NCI-H345 (cell line): ENCODE data around the gene DCUN1D4.

Experiments used
- DNase-seq: peaks from one replicate; lab custom pipeline; 2025; lab: John Stamatoyannopoulos, UW

Gene DCUN1D4

DNA sequence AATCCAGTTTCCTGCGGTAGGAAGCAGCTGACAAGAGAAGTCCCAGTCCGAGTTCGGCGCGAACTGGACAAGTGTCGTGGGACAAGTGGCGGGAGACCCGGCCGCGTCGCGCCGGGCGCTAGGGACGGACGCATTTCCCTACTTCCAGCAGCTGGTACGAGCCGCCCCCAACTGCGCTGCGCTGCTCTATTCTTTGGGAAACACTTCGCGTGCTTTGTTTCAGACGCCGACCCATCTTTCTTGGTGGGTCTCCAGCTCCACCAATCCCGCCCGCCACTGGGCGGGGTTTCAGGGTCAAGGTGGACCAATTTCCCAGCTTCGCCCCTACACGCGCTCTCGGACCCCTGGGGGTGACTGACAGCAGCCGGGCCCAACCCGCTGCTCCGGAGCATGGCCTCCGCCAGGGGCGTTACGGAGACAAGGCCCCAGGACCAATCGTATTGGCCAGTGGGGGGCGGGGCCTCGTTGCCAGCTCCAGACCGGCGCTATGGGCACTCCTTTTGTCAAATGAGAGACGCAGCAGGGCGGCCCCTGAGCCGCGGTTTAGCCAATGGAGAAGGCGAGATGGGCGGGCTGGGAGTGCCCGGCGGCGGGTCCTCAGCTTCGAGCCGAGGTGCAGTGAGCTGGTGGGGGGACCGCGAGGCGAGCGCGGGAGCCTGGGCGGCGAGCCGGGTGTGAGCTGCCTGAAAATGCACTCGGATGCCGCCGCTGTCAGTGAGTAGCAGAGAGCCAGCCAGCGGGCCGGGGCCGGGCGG, at the start of gene DCUN1D4:
DCUN1D4 (plus strand) TSS at position 600 of the 755 bp plus-strand sequence; CDS start at position 690, 90 bp downstream.
- DNase-seq, result peak; percentile 98

DNA sequence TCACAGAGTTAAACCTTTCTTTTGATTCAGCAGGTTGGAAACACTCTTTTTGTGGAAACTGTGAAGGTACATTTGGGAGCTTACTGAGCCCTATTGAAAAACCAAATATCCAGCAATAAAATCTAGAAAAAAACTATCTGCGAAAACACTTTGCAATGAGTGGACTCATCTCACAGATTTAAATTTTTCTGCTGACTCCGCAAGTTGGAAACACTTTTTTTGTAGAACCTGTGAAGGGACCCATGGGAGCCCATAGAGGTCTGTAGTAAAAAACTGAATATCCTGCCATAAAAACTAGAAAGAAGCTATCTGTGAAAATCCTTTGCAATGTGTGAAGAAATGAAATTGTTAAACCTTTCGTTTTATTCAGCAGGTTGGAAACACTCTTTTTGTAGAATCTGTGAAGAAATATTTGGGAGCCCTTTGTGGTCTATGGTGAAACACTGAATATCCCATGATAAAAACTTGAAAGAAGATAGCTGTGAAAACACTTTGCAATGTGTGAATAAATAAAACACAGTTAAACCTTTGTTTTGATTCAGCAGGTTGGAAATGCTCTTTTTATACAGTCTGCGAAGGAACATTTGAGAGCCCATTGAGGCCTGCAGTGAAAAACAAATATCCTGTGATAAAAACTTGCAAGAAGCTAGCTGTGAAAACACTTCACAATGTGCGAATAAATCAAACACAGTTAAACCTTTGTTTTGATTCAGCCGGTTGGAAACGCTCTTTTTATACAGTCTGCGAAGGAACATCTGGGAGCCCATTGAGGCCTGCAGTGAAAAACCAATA, 22.3 kb upstream of the DCUN1D4 start:
- DNase-seq, result peak; percentile 53

DNA sequence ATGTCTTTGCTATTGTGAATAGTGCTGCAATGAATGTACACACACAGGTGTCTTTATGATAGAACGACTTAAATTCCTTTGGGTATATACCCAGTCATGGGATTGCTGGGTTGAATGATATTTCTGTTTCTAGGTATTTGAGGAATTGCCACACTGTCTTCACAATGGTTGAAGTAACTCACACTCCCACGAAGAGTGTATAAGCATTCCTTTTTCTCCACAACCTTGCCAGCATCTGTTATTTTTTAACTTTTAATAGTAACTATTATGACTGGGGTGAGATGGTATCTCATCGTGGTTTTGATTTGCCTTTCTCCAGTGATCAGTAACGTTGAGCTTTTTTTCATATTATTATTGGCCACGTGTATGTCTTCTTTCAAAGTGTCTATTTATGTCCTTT, 17.6 kb upstream of the DCUN1D4 start:
- no peak for DNase-seq

DNA sequence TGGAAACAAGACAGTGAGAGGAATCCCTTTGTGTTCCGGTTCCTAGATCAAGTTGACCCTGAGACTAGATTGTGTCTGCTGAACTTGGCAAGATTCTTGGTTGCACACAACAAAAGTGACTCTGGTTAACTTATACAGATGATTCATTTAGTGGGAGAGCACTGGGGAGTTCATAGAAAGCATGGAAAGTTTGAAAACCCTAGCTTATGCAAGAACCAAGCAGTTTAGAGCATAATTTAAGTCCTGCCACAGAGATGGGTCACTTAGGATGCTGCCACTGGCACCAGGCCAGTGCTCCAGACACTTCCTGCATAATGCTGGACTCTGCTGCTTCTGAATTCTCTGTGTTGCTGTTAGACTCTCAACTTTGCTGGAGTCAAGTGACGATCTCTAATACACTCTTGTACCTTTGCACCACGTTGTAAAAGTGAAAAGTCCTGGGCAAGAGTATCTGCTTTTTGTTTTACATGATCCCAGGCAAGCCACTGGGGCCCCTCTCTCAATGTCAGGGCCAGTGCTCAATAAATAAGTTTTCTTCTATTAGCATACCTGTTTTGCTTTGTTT, 12.7 kb upstream of the DCUN1D4 start:
- DNase-seq, result no peak

DNA sequence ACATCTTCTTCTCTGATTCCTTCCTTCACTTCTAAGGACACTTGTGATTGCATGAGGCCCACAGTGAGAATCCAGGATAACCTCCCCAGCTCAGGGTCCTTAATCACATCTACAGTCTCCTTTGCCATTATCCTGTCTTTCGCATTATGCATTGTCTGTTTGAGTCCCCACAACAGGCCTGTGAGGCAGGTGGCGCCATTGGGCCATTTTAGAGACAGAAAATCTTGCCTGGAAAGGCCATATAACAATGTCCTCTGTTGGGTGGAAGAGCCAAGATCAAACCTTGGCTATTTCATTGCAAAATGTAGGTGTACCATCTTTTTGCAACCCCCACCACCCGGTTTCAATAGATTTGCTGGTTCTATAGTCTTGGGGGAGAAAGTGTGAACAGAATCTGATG, 11.8 kb upstream of the DCUN1D4 start:
- peak; percentile 28 for DNase-seq

DNA sequence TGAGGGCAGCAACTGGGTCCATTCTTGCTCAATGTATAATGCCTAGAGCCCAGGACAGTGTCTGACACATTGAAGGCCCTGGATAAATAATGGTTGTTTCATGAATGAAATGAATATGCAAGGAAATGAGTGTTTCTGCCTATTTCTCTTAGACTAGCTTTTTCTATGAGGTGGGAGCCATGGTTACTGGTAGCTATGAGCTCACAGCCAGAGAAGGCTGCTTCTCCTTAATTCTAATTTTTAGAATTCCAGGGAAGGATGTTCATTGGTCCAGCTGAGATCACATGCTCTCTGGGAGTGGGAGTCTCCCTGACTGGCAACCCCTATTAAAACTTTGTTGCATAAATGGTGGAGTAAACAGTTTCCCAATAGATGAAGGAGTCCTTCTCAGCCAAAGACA, 9.7 kb upstream of the DCUN1D4 start:
- DNase-seq, result no peak

DNA sequence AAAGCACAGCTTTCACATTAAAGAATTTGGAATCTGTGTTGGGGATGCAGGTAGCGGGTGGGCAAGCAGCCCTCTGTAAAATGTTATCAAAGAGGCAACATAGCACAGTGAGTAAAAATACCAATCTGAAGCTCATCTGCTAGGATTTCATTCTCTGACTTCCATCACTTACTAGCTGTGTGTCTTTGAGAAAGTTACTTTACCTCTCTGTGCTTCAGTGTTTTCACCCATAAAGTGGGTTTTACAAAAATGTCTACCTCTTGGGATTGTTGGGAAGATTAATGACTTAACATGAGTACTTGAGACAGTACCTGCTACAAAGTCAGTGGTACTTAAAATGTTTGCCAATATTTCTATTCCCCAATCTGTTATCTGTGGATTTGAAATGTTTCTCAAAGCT, 7.9 kb upstream of the DCUN1D4 start:
- no peak for DNase-seq

DNA sequence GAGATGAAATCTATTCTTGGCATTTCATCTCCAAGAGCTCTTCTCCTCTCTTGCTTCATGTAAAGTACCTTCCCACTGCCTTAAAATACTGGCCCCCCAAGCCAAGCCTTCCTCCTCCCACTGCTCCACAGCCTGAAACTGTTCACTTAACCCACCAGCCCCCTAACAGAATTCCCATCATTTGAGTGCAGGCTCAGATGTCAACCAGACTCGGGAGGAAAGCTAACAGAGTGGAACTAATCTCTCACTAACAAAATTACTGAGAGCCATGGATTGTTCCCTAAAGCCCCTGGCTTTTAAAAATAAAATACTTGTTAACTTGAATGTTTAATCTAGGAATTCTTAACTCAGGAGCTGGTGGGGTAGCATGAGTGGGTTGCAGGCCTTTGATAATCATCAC, 7.1 kb upstream of the DCUN1D4 start:
- no peak for DNase-seq

DNA sequence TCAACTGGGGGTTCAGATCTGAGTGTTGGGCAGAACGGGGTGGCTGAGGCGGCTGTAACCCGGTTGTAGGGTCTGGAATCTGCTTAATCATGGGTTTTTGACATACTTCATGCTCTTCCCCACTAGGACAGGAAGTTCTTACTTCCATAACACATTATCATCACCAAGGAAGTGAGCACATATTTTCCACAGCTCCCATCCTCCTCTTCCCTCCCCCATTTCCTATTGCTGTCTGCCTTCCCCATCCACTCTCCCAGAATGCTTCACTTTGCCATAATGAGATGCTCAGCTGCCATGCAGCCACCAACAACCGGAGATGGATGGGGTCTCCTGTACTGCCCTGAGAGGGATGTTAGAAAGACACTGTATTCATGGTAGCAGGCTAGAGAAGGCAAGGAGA, 6.4 kb upstream of the DCUN1D4 start:
- DNase-seq, result no peak

DNA sequence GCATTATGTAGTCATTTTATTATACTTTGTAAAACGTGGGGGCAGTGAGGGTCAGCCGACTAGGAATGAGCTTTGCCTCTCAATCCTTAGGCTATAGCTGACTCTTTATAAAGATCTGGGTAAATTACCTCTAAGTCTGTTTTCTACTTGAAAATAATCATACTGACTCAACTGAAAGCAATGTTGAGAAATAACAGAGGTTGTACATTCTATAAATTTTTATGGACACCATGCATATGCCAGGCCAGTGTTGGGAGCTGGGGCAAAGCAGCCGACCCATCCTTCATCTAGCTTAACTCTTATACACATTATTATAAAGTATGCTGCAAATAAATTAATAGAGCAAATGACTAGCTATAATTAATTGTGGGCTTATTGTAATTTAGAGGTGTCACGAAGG, 2.2 kb upstream of the DCUN1D4 start:
- DNase-seq, result no peak

DNA sequence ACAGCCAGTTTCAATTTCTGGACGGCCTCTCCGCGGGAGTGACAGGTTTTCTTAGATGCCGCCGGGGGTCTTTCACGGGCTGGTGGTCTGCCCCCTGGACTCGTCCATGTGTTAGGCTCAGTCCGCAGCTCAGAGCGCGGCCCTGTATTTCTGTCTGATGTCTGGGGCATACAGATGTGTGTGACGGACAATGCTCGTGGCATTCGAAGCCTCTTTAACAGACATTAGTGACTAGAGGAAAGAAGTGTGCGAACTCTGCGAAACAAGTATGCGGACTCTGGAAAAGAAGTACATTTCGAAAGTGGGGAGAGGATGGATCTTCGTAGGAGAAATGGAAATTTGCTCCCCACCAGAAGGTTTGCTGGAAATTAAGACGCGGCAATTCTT, 793 bp upstream of the DCUN1D4 start:
- no peak for DNase-seq

DNA sequence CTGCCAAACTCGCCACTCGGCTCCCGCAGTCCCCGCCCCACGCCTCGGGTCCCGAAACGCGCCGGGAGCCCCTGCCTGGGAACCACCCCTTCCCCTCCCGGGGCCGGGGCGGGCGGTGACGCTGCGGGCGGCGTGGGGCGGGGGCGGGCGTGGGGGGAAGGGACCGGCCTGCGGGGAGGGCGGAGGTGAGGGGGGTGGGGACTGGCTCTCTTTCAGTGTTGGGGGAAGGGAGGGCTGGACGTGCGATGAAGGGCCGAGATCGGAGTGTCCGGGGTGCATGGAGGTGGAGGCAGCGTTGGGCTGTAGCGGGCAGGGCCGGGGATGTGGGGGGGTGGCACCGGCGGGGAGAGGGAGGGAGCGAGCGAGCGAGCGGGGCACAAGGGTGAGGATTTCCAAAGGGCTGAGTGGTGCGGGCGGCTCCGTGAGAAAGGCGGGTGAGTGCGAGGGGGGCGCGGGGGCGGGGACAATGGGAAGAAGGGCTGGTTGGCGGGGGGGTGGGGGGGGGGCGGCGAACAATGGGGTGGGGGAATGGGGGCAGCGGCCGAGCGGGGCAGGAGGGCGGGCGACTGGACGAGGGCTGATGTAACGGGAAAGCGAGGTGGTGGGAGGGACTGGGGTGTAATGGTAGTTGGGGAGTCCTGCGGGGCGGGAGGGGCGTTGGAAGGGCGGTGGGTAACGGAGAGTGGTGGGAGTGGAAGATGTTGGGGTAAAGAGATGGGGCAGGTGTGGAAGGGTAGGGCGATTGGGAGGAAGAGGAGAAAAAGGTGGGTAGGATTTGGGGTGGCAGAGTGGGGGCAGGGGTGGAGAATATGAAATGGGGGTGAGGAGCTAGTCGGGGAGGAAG, 578 bp downstream of the DCUN1D4 start:
- peak; percentile 35 for DNase-seq

DNA sequence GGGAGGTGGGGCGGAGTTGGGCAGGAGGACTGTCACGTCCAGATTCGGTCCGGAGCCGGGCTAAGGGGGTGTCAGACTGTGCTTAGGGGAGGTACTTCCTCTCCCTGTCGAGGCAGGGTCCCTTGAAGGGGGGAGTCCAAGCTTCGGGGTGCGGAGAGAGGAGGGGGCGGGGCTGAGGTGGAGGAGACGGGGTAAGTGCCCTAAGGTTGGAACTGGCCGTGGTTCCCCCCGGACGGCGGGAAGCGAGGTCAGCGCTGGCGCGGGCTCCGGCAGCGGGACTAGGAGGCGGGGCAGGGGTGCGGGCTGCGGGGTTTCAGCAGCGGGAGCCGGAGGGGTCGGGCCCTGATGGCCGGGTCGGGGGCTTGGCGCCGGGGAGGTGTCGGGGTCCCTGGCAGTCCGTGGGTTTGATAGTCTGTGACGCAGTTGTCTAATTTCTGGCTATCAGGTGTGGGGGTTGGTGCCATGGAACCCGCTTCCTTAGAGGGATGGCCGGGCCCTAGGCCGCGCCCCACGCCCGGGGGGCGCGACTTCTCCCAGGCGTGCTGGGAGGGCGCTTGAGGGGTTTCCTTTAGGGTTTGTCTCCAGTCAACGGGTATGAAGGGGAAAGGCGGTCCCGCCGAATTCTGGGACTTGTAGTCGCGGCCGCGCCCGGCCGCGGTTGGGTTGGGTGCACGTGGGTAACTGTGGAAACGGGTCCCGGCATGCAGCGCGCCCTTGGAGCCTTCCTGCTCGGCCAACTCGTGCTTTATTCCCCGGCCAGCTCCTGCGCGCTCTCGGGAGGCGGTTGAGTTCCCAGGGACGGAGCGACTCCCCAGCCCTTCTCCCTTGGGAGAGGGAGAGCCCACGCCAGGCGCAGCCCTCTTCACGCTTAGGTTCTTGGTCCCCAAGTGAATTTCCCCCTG, 1.5 kb downstream of the DCUN1D4 start:
- DNase-seq, result peak; percentile 78

DNA sequence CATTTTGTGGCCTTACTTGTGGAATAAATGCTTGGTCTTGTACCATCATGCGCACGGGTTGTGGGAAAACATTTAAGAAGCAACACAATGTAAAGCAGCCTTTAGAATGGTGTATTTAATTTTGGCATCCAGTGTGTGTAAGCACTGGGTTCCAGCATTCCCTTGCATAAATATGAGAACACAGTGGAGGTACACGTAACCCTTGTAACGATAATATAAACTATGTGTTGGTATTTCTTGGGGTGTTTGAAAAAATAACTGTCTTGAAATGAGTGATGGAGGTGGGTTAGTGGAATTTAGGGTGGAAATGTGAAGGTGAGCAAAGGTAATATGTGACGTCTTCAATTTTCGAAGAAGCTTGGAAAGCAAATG, 2.1 kb downstream of the DCUN1D4 start:
- DNase-seq, result no peak

DNA sequence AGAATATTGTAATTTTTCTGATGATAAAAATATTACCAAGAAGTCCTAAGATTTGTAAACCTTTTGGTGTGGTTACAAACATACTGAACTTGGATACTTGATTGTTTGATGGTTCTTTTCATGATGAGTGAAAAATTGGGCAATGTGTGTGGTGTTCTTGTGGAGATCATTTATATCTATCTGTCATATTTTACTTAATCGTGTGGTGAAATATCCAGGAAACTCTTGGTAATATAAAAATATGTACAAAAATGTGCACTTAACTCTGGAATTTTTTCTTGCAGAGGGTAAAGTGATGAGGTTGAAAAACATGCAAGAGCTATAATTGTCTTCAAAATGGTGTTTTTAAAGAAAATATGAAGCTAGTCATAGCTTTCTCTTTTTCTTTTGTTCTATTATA, 2.8 kb downstream of the DCUN1D4 start:
- DNase-seq, result no peak

DNA sequence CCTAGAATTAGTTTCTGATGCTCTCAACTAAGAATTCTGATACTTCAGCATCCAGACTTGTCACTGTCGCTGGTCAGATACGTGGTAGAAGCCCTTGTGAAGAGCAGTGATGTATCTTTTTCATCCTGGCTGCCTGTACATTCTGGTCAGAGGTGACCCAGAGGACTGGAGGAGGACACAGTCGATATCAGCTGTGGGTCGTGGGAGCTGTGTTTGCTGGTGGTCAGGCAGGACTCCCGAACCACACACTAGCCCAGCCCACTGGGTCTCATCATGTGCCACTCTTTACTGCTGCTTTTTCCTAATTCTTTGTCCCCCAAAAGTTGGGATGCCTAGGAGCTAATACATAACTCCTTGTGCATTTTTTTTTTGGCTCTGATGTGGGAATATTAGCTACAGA, 6.5 kb downstream of the DCUN1D4 start:
- no peak for DNase-seq

DNA sequence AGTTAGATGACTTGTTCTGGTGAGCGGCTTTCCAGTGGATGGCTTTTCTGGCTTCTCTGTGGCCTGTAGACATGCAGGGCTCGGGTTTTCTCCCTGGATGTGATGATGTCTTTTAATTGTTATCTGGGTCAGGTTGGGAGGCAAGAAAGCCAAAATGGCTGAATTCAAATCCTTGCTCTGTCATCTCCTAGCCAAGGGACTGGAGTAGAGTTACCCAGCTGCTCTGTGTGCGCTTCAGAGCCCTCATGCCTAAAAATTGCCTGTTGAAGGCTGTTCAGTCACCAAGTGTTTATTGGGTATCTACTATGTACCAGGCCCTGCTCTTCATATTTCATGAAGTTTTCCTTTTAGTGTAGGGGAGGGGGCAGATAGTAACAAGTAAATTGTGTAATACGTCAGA, 7.3 kb downstream of the DCUN1D4 start:
- no peak for DNase-seq

DNA sequence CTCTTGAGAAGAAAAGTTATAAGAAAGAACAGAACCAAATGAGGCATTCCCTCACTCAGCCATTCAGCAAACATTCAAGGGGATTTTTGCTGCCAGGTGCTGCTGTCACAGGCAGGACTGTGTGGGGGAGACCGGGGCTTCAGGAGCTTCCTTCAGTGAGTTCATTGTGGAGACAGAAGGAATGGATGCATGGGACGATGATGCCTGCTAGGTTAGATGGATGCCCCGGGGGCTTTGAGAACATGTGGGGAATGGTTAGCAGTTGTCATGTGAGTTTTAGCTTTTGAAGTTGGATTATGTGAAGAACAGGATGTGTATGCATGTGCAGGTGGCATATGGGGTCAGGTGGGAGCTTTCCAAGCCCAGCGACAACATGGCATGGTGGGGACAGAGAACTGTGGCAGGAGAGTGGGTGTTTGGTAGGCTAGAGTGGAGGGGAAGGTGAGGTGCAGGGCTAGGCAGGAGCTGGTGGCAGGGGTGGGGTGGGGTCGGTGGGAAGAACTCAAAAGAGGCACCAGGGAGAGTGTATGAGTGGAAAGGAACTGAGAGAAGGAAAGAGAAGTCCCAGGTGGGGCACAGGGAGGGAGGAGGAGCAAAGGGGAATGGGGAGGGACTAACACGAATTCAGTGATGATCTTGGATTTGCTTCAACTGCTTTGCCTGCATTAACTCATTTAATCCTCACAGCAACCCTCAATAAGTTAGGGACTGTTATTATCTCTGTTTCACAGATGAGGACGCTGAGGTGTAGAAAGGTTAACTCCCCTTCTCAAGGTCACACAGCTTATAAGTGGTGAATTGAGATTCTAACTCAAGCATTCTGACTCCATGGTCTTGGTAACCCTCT, 8.4 kb downstream of the DCUN1D4 start:
- no peak for DNase-seq

DNA sequence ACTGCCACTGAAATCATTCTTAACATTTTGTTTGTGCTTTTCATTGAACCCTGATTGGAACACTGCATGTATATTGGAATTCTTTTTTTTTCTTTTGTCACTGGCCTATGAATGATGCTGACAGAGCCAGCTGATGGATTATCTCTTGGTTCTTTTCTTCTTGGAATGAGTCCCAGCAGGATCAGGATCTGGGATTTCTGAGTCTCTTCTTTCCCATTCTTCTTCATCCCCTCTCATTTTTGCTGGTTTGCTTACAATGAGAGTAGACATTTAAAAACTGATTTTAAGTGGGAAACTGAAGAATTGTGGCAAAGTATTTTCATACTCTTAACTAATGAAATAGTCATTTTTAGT, 9.0 kb downstream of the DCUN1D4 start:
- DNase-seq, result no peak

DNA sequence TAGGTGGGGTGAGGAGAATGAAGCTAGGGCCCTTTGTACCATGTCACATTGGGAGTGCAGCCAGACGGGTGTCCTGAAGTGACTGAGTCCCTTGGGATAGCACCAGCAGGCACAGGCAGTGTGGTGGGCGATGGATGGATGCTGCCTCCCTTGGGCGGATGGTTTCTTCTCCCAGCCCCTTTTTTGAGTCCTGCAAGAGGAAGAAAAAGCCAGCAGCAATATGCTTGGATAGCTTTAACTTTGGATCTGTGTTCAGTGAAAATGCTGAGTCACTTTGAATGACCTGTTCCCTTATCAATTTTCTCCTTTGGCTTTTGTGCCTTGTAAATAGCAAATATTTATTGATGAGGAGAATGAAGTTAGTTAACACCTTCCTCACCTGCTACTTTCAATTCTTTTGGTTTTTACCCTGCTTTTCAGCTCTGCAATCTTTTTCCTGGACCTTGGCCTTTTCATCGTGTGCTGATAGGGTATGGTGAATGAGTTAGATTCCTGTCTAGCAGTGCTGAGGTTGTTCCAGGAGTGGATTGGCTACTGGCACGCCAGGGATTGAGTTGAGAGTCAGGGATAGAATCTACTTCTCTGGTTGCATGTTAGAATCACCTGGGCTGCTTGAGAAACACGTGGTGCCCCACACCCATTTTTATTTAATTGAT, 10.2 kb downstream of the DCUN1D4 start:
- no peak for DNase-seq
